H1 (cell line): Measurements from ENCODE around the gene CRYBB1.

Source experiments
- CBX8 ChIP-seq: fragments of 300-800, 300-1000 bp; sonication (generic); IDR thresholded peaks from 2 replicates; pipeline ENCODE4 v1.7.1; 2016; ENCODE audit warnings: low read depth, low read length, borderline replicate concordance
- CTCF ChIP-seq, 3 experiments: IDR thresholded peaks; 1 replicate in 2 of 3; 2 replicates in 1 of 3; pipeline versions ENCODE4 v1.5.1 to v1.6.1; 2011; ENCODE audit warnings: low read length in 3 of 3, mild to moderate bottlenecking in 3 of 3, inconsistent platforms in 2 of 3, low read depth in 1 of 3, moderate library complexity in 1 of 3; ENCODE audit not compliant: insufficient read depth in 1 of 3; ENCODE audit errors: control extremely low read depth in 1 of 3
- KDM1A ChIP-seq: fragments of 200-600, 300-600 bp; sonication (generic); IDR thresholded peaks from 2 replicates; pipeline ENCODE4 v1.7.1; 2016; ENCODE audit warnings: mild to moderate bottlenecking, low read length, borderline replicate concordance
- POLR2A ChIP-seq, 2 experiments: IDR thresholded peaks; 1 replicate in 1 of 2; 2 replicates in 1 of 2; pipeline ENCODE4 v1.6.1; 2011; ENCODE audit warnings: low read depth in 2 of 2, low read length in 2 of 2, mild to moderate bottlenecking in 2 of 2; ENCODE audit errors: control extremely low read depth in 1 of 2
- POLR2AphosphoS5 ChIP-seq: IDR thresholded peaks from 2 replicates; pipeline ENCODE4 v1.6.1; 2011; ENCODE audit warnings: low read depth, low read length
- RBBP5 ChIP-seq: IDR thresholded peaks from 2 replicates; pipeline ENCODE4 v1.7.1; 2012; ENCODE audit warnings: low read depth, mild to moderate bottlenecking, inconsistent platforms, low read length, moderate library complexity, borderline replicate concordance
- SIN3A ChIP-seq, 2 experiments: IDR thresholded peaks in 1 of 2; conservative IDR thresholded peaks in 1 of 2; 2 replicates each; pipeline ENCODE4 v1.6.1; 2011 to 2012; ENCODE audit warnings: low read length in 2 of 2, improper control_type of control experiment in 1 of 2, low read depth in 1 of 2, mild to moderate bottlenecking in 1 of 2

GRCh38 chr22:26577081-26577480, 40.7 kb downstream of the CRYBB1 start:
- TF ChIP-seq POLR2A (IDR thresholded peaks at IDR 0.05; ENCODE audit: control extremely low read depth in 1 of 2, low read depth in 2 of 2, low read length in 2 of 2), result no peak
- TF ChIP-seq CTCF (IDR thresholded peaks at IDR 0.05; ENCODE audit: control extremely low read depth in 1 of 3, insufficient read depth in 1 of 3, low read depth in 1 of 3, low read length in 3 of 3), result no peak
- no peak for TF ChIP-seq RBBP5
- TF ChIP-seq POLR2AphosphoS5, result no peak
- no peak for TF ChIP-seq KDM1A
- no peak for TF ChIP-seq CBX8
- TF ChIP-seq SIN3A (conservative IDR thresholded peaks at IDR 0.05 in 1 of 2, IDR thresholded peaks at IDR 0.05 in 1 of 2; ENCODE audit: low read depth in 1 of 2, low read length in 2 of 2), result no peak
